Activated CD4-positive, alpha-beta T cell treated with anti-CD3 and anti-CD28 coated beads, Interleukin-2, amount 50 U/mL, for 1 hour (primary cell): ENCODE data around the gene PRR11.
"Not testable (repeated sequence)": the region's sequence is repeated elsewhere in the genome, so short reads cannot be mapped to it uniquely, and the experiment has no call there.

ENCODE experiments used
- DNase-seq: peaks from one replicate; pipeline ENCODE4 v3.0.0-alpha.2; 2020

Gene PRR11

DNA sequence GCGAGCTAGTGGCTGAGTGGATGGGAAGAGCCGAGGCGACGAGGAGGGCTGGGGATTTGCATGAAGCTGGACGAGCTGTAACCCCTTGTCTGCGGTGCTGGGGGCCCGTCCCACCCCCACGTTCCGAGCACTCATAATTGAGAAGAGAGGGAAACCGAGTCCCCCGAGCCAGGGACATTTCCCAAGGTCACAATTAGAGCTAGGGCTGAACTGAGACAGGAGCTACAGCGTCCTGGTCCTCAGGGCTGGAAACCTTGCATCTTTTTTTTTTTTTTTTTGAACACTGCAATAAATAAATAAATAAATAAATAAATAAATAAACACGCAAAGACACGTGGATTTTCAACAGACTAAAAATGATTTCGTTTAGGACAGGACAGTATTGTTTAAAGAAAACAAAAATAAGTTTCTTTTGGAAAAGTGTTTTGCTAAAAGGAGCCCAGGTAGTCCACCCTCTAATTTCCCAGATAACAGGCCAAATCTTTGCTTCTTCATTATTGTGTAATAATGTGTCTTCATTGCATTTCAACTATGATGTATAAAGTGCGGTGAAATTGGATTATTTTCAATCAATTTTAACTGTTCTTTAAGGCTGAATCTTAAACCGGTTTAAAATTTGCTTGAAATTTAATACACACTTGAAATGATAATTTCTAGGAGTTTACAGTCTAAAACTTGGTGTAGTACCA is 65.8 kb downstream of the PRR11 start:
- no peak for DNase-seq

DNA sequence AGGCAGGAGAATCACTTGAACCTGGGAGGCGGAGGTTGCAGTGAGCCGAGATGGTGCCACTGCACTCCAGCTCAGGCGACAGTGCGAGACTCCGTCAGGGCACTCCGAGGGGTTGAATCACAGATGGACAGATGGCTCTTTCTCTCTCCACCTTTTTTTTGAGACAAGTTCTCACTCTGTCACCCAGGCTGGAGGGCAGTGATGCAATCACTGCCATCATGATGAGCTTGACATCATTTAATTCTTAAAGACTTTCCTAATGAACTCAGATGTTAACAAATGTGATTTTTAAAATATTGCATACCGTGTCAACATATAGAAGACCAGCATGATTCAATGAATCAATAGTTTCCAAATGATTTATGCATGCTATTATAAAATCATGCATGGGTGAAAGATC is 68.3 kb downstream of the PRR11 start:
- DNase-seq: no peak

DNA sequence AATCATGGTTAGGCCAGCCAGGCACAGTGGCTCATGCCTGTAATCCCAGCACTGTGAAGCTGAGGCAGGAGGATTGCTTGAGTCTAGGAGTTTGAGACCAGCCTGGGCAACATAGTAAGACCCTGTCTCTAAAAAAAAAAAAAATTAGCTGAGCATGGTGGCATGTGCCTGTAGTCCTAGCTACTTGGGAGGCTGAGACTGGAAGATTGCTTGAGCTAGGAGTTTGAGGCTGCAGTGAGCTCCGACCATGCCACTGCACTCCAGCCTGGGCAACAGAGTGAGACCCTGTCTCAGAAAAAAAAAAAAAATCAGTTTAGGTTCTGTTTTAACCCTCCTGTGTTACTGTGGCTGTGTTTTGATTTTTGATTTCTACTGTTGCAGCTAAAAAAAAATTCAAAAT is 73.0 kb downstream of the PRR11 start:
- not testable (repeated sequence) for DNase-seq

GRCh38 chr17:59230764-59231163 is 75.2 kb downstream of the PRR11 start:
- no peak for DNase-seq

GRCh38 chr17:59234631-59235030 is 79.1 kb downstream of the PRR11 start:
- no peak for DNase-seq

GRCh38 chr17:59238906-59239305 is 83.4 kb downstream of the PRR11 start:
- no peak for DNase-seq

- no peak for DNase-seq
Observed at GRCh38 chr17:59244081-59244480, 88.5 kb downstream of the PRR11 start.
